ENCODE data around the gene TNFSF11.
"Not testable (repeated sequence)": the region's sequence is repeated elsewhere in the genome, so short reads cannot be mapped to it uniquely, and the experiment has no call there.

TNFSF11 gene

GRCh38 chr13:42574011-42574410, at the start of gene TNFSF11:
Gene TNFSF11, plus strand, starts transcription at chr13:42574152. Its CDS starts 152 bp downstream, at chr13:42574304.
- DNase-seq (ENCODE audit: low spot score), result no peak

- no peak for DNase-seq (ENCODE audit: low spot score)
Observed at GRCh38 chr13:42524487-42525034, 49.4 kb upstream of the TNFSF11 start.

- DNase-seq (ENCODE audit: low spot score), result peak; percentile 19
Observed at GRCh38 chr13:42525035-42525504, 48.9 kb upstream of the TNFSF11 start.

- DNase-seq (ENCODE audit: low spot score), result no peak
Observed at GRCh38 chr13:42526276-42526675, 47.7 kb upstream of the TNFSF11 start.

DNA sequence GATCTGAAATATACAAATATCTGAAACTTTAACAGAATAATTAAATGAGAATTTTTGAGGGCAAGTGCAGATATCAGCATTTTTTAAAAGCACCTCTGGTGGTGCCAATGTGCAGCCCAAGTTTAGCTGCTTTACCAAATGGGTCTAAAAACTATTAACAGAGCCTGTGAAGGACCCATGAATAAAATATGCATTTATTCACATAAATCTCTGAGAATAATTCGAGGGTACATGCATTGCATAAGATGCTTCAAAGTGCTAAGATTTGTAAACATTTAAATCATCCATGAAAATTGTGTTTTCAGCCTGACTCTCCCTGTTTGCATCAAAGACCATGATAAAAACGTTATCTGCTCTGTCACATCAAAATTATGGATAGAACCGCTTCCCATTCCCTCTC, 47.1 kb upstream of the TNFSF11 start:
- no peak for DNase-seq (ENCODE audit: low spot score)

- no peak for DNase-seq (ENCODE audit: low spot score)
Observed at GRCh38 chr13:42532561-42533335, 41.2 kb upstream of the TNFSF11 start.

DNA sequence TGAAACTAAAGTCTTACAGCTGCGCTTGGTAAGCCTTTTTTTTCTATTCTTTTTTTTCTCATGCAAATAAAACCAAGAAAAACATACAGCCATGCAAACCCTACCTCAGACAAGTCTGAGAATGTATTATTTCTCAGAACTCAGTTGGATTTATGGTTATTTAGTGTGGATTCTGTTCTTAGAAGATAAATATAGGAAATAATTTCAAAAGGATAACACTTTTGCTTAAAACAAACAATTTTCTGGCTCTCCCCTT, 40.7 kb upstream of the TNFSF11 start:
- no peak for DNase-seq (ENCODE audit: low spot score)

DNA sequence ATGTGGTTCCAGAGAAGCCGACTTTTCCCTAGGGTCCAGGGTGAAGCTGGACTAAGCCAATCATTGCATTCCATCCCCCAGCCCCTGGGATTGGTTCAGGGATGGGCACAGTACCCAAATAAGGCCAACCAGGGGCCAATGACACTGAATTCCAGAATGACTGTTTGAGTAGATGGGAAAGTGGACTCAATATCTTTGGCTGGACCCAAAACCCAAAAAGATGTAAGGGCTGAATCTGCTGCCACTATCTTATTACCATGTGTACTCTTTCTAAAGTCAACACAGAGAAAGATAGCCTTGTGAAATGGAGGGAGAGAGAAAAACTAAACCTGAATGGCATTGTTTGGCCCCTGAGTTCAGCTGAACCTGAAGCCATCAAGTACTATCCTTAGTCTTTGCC, 39.2 kb upstream of the TNFSF11 start:
- no peak for DNase-seq (ENCODE audit: low spot score)

GRCh38 chr13:42538996-42539395, 35.0 kb upstream of the TNFSF11 start:
- DNase-seq (ENCODE audit: low spot score), result no peak

GRCh38 chr13:42539670-42540069, 34.3 kb upstream of the TNFSF11 start:
- DNase-seq (ENCODE audit: low spot score), result no peak

- DNase-seq (ENCODE audit: low spot score), result no peak
Observed at GRCh38 chr13:42543215-42543797, 30.6 kb upstream of the TNFSF11 start.

DNA sequence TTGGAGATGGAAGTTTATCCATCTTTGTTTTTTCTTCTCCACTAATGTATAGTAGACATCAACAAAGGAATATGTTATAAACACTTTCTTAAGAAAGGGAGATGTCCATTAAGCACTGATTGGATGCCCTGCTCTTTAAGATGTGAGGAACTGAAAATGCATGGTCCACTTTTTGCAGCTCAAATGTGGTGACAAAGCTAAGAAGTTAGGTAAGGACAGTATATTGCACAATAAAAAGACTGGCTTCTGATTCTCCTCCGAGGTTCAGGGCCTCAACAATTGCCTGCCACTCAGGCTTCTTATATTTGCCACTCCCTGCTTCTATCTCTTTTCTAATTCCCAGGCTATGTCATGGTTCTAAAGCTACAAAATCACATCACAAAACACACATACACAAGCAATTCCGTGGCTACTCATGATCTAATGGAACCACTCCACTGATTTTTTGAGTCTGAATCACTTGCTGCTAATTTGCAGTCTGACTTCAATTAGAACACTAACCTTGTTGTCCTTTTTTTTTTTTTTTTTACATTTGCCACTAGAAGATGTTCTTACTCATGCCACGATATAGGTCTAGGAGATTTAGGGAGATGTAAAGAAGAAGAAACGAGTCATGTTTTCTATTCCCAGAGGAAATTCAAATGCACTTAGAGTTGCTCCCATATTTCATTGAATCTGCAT, 29.6 kb upstream of the TNFSF11 start:
- DNase-seq (ENCODE audit: low spot score), result no peak

- no peak for DNase-seq (ENCODE audit: low spot score)
Observed at GRCh38 chr13:42545842-42546241, 28.1 kb upstream of the TNFSF11 start.

- DNase-seq (ENCODE audit: low spot score), result no peak
Observed at GRCh38 chr13:42547612-42548011, 26.3 kb upstream of the TNFSF11 start.

DNA sequence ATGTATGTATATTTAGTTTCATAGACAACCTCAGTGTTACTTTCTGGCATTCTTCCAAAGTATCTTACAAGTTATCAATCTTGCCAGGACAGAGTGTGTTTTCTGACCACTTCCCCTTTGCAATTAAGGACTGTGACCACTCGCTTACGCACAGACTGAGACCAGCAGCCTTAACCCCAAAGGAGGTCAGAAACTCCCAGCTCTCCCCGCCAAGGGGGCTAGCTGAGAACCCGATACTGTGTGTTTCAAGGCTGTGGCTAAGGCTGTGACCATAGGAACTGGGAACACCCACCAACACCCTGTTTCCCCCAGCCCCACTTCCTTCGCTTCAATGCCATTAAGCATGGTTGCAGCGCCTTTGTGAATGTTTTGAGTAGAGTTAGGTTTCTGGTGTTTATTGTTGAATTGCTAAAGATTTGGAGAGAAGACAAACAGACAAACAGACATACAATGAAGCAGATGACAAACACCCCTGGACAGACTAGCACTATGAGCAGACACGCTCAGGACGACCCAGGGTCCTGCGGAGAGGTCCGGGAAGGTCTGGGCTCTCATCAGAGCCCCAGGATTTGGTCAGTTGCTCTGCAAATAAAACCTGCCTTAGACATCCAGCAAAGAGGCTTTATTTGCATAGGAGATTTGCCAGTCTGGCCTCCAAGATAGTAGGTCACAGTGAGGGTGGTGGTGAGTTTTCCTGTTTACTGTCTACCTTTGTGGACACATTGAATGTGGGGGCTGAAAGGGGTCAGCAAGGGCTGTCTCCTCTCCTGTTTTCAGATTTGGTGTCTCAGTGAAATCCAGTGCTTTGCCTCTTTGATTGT, 25.0 kb upstream of the TNFSF11 start:
- no peak for DNase-seq (ENCODE audit: low spot score)

DNA sequence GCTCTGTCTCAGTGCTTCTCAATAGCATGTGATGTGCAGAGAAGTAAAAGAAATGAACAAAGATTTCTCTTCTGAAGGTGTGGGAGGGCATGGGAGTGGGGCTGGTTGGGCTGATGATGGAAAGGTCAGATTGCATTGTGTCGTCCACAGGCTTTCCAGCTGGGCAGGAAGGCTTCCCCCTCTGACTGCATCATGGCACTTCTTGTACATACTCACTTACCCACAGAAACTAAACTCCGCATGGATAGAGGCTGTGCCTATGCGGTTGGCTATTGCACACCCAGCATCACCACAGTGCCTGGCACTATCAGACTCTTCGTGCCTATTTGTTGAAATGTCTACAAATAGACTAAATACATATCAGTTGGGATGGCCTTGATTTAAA, 24.4 kb upstream of the TNFSF11 start:
- DNase-seq (ENCODE audit: low spot score), result no peak

DNA sequence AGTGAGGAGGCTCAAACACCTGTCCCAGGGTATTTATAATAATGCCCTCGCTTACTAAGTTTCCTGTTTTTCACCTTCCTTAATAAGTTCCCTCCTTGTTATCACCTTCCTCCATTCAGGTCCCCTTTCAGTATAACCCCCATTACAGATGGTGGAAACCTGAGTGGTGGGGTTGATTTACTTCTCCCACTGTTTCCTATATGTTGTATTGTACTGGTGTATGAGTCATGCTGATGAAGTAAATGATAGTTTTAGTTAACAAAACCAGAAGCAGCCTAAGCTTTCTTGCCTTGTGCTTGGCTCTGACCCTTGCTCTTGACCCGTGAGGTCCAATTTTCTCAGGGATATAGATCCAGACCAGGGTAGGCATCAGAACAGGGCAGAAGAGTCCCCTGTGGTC, 22.3 kb upstream of the TNFSF11 start:
- DNase-seq (ENCODE audit: low spot score), result no peak

DNA sequence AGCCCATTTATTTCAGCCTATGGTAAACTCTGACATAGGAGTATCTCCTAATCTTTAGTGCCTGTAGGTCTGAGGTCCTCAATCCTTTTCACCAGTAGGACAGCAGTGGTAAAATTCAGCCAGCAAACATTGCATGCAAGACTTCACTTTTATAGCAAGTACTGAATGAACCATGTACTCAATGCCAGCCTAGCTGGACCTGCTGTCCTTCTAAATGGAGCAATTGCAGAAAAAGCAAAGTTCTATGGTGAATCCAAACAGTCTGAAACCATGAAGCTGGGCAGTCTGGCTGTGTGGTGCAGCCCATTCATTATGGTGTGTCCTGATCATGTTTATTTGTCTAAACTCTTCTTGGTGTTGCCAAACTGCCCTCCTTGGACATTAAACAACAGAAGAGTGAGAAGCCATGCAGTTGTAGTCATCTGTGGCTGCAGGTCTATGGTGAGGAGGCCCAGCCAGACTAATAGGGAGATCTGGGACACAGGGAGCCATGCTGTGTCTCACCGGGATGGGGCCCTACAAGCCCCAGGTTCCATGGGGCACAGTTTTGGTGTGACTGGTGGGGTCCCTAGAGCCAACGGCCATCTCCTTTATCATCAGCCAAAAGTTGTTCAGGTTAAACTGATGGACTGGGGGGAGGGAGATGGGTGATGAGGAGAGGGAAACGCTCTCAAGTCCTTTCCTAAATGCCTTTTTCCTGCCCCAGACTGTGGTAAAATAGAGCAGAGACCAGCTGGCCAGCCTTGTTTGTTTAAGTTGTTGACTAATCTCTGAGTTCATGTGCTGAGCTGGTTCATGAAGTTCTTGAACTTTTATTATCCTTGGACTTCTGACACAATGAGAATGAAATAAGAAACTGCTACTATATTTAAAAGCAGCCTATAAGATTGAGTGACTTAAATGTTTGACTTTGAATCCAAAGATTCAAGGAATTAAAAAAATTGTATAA, 20.6 kb upstream of the TNFSF11 start:
- no peak for DNase-seq (ENCODE audit: low spot score)

- no peak for DNase-seq (ENCODE audit: low spot score)
Observed at GRCh38 chr13:42559057-42559456, 14.9 kb upstream of the TNFSF11 start.

DNA sequence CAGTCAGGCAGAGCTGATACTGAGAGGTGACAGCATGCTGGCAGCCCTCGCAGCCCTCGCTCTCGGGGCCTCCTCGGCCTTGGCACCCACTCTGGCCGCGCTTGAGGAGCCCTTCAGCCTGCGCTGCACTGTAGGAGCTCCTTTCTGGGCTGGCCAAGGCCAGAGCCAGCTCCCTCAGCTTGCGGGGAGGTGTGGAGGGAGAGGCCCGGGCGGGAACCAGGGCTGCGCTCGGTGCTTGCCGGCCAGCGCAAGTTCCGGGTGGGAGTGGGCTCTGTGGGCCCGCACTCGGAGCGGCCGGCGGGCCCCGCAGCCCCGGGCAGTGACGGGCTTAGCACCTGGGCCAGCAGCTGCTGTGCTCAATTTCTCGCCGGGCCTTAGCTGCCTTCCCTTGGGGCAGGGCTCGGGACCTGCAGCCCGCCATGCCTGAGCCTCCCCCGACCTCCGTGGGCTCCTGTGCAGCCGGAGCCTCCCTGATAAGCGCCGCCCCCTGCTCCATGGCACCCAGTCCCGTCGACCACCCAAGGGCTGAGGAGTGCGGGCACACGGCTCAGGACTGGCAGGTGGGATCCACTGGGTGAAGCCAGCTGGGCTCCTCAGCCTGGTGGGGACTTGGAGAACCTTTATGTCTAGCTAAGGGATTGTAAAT, 14.3 kb upstream of the TNFSF11 start:
- DNase-seq (ENCODE audit: low spot score), result not testable (repeated sequence)

- DNase-seq (ENCODE audit: low spot score), result not testable (repeated sequence)
Observed at GRCh38 chr13:42560320-42560719, 13.6 kb upstream of the TNFSF11 start.
